Epithelial cell of esophagus (primary cell): ENCODE data around the gene CNTFR.

Source experiments
- DNase-seq: peaks from one replicate; pipeline ENCODE4 v3.0.0; 2010; ENCODE audit warnings: low read depth
- H3K4me3 ChIP-seq: 2 replicates; pipeline ENCODE4 v1.5.1; 2011; ENCODE audit warnings: mild to moderate bottlenecking, low read length, control low read depth
- TF ChIP-seq, protein P1 (sequence below): IDR thresholded peaks from 2 replicates; pipeline ENCODE4 v1.5.1; 2011; ENCODE audit warnings: low read depth, mild to moderate bottlenecking, low read length, control low read depth, inconsistent platforms; ENCODE audit not compliant: insufficient read depth; ENCODE audit errors: missing control alignments

The CNTFR gene

GRCh38 chr9:34508951-34509350 is 80.6 kb downstream of the CNTFR start:
- DNase-seq: no peak
- TF ChIP-seq, protein P1, sequence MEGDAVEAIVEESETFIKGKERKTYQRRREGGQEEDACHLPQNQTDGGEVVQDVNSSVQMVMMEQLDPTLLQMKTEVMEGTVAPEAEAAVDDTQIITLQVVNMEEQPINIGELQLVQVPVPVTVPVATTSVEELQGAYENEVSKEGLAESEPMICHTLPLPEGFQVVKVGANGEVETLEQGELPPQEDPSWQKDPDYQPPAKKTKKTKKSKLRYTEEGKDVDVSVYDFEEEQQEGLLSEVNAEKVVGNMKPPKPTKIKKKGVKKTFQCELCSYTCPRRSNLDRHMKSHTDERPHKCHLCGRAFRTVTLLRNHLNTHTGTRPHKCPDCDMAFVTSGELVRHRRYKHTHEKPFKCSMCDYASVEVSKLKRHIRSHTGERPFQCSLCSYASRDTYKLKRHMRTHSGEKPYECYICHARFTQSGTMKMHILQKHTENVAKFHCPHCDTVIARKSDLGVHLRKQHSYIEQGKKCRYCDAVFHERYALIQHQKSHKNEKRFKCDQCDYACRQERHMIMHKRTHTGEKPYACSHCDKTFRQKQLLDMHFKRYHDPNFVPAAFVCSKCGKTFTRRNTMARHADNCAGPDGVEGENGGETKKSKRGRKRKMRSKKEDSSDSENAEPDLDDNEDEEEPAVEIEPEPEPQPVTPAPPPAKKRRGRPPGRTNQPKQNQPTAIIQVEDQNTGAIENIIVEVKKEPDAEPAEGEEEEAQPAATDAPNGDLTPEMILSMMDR: no peak
- H3K4me3 ChIP-seq: no peak overlapping the region

DNA sequence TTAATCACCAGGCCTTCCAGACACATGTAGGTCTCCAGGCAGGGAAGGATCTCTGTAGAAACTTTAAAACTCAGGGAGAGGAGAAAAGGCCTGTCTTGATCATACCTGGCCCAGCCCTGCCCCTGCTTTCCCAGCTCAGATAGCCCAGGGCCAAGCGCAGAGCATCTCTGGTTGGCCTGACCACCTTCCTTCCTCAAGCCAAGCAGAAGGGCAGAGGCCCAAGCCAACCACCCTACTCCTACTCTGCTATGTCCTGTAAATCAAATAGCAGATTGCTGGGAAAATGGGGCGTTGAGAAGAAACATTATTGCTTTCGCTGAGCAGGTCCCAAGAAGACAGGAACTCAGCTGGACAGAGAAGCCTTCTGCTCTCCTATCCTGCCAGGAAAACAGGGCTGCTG is 81.1 kb downstream of the CNTFR start:
- TF ChIP-seq, protein P1: no peak
- DNase-seq: no peak
- no peak overlapping the region for H3K4me3 ChIP-seq

DNA sequence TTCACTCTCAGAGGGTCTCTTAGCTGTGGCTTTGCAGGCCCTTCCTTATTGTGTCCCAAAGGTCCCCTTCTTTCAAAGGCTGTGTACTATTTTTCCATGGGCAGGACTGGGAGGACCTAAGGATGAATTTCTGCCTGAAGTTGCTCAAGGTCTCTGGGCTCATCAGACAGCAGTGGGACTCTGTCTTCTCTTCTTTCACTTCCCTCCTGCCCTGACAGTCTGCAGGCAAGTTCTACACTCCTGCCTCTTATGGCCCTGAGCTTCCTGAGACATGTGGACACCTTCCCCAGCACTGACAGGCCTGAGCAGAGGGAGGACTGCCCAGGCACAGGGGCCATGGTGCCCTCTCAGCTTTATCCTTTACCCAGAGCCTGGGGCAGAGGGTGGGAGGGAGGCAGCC is 81.6 kb downstream of the CNTFR start:
- no peak for DNase-seq
- H3K4me3 ChIP-seq: no peak overlapping the region
- TF ChIP-seq, protein P1: no peak

DNA sequence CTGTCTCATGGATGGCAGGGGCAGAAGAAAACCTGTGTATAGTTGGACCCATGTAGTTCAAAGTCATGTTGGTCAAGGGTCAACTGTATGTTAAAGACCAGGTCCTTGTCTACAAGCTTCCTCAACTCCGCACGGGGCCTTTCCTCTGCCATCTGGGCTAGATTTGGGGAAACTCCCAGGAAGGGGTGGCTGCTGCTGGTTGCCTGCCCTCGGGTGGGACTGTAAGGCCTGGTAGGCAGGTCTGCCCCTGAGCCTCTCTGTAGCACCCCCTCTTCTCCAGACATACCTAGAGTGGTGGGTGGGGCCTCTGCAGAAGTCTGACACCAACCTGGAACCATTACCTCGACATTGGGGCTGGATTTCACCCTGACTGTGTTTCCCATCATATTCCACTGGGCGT is 82.0 kb downstream of the CNTFR start:
- TF ChIP-seq, protein P1: no peak
- H3K4me3 ChIP-seq: no peak overlapping the region
- no peak for DNase-seq

DNA sequence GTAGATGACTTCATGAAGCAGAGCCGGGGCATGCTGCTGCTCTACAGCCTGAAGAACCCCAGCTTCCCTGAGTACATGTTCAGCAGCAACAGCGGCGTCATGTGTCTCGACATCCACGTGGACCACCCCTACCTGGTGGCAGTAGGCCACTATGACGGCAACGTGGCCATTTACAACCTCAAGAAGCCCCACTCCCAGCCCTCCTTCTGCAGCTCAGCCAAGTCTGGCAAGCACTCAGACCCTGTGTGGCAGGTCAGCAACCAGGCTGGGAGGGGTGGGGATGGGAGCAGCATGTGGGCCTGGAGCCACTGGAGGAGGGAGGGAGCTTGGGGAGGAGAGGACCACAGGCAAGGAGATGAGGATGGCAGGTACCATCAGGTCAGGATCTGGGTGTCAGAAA is 82.9 kb downstream of the CNTFR start:
- TF ChIP-seq, protein P1: no peak
- no peak for DNase-seq
- no peak overlapping the region for H3K4me3 ChIP-seq

- H3K4me3 ChIP-seq: no peak overlapping the region
- TF ChIP-seq, protein P1: no peak
- no peak for DNase-seq
Measured at GRCh38 chr9:34505370-34506120, 84.0 kb downstream of the CNTFR start.

DNA sequence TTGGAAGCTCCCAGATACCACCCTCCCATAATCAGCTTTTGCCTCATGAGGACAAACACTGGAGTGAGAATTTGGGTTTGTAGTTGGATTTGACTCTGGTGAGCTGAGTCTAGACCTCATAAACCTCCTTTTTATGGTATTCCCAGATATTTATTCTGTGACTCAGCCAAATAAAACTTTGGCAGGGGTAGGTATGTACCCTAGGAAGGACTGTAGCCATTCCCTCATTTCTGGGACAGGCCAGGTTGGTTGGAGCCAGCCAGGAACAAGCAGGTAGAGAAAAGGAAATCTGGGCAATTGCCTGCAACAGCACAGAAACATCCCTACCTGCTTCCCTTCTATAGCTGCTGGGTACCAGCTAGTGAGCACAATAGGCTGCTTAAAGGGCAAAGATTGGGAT is 86.1 kb downstream of the CNTFR start:
- no peak for DNase-seq
- H3K4me3 ChIP-seq: no peak overlapping the region
- TF ChIP-seq, protein P1: no peak
